GM20431 (cell line): Measurements from ENCODE around the gene ABCC1.
"Not testable (repeated sequence)": the region's sequence is repeated elsewhere in the genome, so short reads cannot be mapped to it uniquely, and the experiment has no call there.

ENCODE experiments used
- in situ Hi-C: fragments of 300-500 bp; cut with MseI, MboI; formaldehyde crosslinking; loops from one replicate; pipeline ENCODE4 v1.15.0; 2020; ENCODE audit warnings: low sequenced_read_pairs; ENCODE audit not compliant: unreplicated experiment

ABCC1 gene

GRCh38 chr16:16143931-16144330 is 194.5 kb downstream of the ABCC1 start:
- in situ Hi-C loops = no loop called here

GRCh38 chr16:16144416-16144815 is 195.0 kb downstream of the ABCC1 start:
- in situ Hi-C loops = no loop called here

GRCh38 chr16:16145286-16145685 is 195.9 kb downstream of the ABCC1 start:
- in situ Hi-C loops = no loop called here

- in situ Hi-C loops = no loop called here
These were observed 197.2 kb downstream of the ABCC1 start for GRCh38 chr16:16146380-16147315.

- in situ Hi-C loops = no loop called here
These were observed 198.0 kb downstream of the ABCC1 start for GRCh38 chr16:16147316-16147999.

GRCh38 chr16:16148000-16148599 is 198.7 kb downstream of the ABCC1 start:
- in situ Hi-C loops = not testable (repeated sequence)

- in situ Hi-C loops = no loop called here
These were observed 199.3 kb downstream of the ABCC1 start for GRCh38 chr16:16148755-16149154.

- in situ Hi-C loops = no loop called here
These were observed 200.3 kb downstream of the ABCC1 start for GRCh38 chr16:16149710-16150116.

GRCh38 chr16:16150117-16150877 is 200.9 kb downstream of the ABCC1 start:
- in situ Hi-C loops = no loop called here

GRCh38 chr16:16150878-16151152 is 201.4 kb downstream of the ABCC1 start:
- in situ Hi-C loops = no loop called here

GRCh38 chr16:16151315-16151714 is 201.9 kb downstream of the ABCC1 start:
- in situ Hi-C loops = no loop called here

GRCh38 chr16:16153000-16153399 is 203.6 kb downstream of the ABCC1 start:
- in situ Hi-C loops = not testable (repeated sequence)

- in situ Hi-C loops = no loop called here
These were observed 205.0 kb downstream of the ABCC1 start for GRCh38 chr16:16154281-16154951.

GRCh38 chr16:16155234-16155633 is 205.8 kb downstream of the ABCC1 start:
- in situ Hi-C loops = no loop called here

GRCh38 chr16:16157166-16157565 is 207.8 kb downstream of the ABCC1 start:
- in situ Hi-C loops = no loop called here

GRCh38 chr16:16158082-16158658 is 208.8 kb downstream of the ABCC1 start:
- in situ Hi-C loops = no loop called here

- in situ Hi-C loops = no loop called here
These were observed 209.4 kb downstream of the ABCC1 start for GRCh38 chr16:16158741-16159374.

- in situ Hi-C loops = no loop called here
These were observed 210.2 kb downstream of the ABCC1 start for GRCh38 chr16:16159662-16160061.

GRCh38 chr16:16161319-16161718 is 211.9 kb downstream of the ABCC1 start:
- in situ Hi-C loops = no loop called here
